ENCODE data around the gene TIGD6. TPM values are rescaled to one million over a fixed set of nuclear protein-coding genes. Genes with fewer than 3 reads are reported as not detected.

Gene TIGD6
- total and polyA plus RNA-seq, 2 donors (not counting 3 experiments of a cell fraction or from before 2014, with no cell fraction given), result 3.6 to 5.4 TPM

GRCh38 chr5:149996205-149996890, 4.1 kb downstream of the TIGD6 start:
- Histone ChIP-seq H3K79me2 (ENCODE audit: control insufficient read depth, insufficient read depth, low read length) (peaks cover 8% of the 10 kb centered on the region), H3K9me1 (replicated peaks; ENCODE audit: control insufficient read depth, extremely low read depth, insufficient read depth, low read length) (no peaks in the 10 kb centered on the region), H3K9me3 (replicated peaks; ENCODE audit: control insufficient read depth, insufficient read depth, low read length) (no peaks in the 10 kb centered on the region), H4K20me1 (replicated peaks; ENCODE audit: control insufficient read depth, extremely low read depth, insufficient read depth, low read length) (no peaks in the 10 kb centered on the region), H3K36me3 (ENCODE audit: control insufficient read depth in 2 of 2, extremely low read depth in 1 of 2, insufficient read depth in 2 of 2, low read length in 2 of 2) (peaks cover 0 to 4% of the 10 kb centered on the region in 2 experiments), H2AFZ (ENCODE audit: low read depth, low read length) (no peak overlapping the region), H3K27me3 (ENCODE audit: control insufficient read depth in 2 of 2, insufficient read depth in 2 of 2, low read length in 2 of 2) (no peaks in the 10 kb centered on the region), H3K4me2 (ENCODE audit: insufficient read depth, low read length) (no peak overlapping the region), H3K27ac (ENCODE audit: insufficient read depth, low read depth, low read length) (no peak overlapping the region), H3K4me1 (ENCODE audit: control insufficient read depth, extremely low read depth, insufficient read depth, low read length) (peaks cover 10% of the 10 kb centered on the region), H3K9ac (replicated peaks; ENCODE audit: extremely low read depth, insufficient read depth, low read length) (no peak overlapping the region), H3K4me3 (replicated peaks in 1 of 3; ENCODE audit: insufficient read depth in 1 of 3, low read depth in 1 of 3, low read length in 3 of 3) (no peak overlapping the region)
- dilution Hi-C loops (cut with MboI; ENCODE audit: extremely low pct_ligation_motif_present, low sequenced_read_pairs), result no loop called here
- intact Hi-C loops (cut with micrococcal nuclease), result loop anchor here (10.0 kb wide), 1 partner anchor 332 kb away; no protein-coding TSS in a partner anchor
- no peak for FAIRE-seq
- CTCF ChIA-PET, result interaction anchor here (1.2 to 2.2 kb wide), 2 partner anchors 28 to 162 kb away, joined by 3 to 9 read pairs; no protein-coding TSS in a partner anchor
- no peak for DNase-seq (ENCODE audit: low read depth, low spot score)
- TF ChIP-seq POLR2AphosphoS5 (IDR thresholded peaks at IDR 0.05; ENCODE audit: insufficient read depth, low read depth, low read length) (no peak), POLR2A (IDR thresholded peaks at IDR 0.05; ENCODE audit: low read depth, low read length) (no peak), MYC (IDR thresholded peaks at IDR 0.05; ENCODE audit: low read depth, low read length) (no peak), GATA2 (IDR thresholded peaks at IDR 0.05; ENCODE audit: insufficient read depth, insufficient read length, low read depth, low read length) (no peak), MAX (IDR thresholded peaks at IDR 0.05; ENCODE audit: insufficient read depth, insufficient read length) (no peak), CTCF (IDR thresholded peaks at IDR 0.05; ENCODE audit: extremely low read depth in 1 of 2, insufficient read depth in 1 of 2, low read depth in 1 of 2, low read length in 2 of 2) (no peak), JUN (IDR thresholded peaks at IDR 0.05; ENCODE audit: borderline replicate concordance, insufficient read depth, insufficient read length, low read depth) (no peak), FOS (IDR thresholded peaks at IDR 0.05; ENCODE audit: borderline replicate concordance, insufficient read depth, low read length) (no peak), EZH2 (IDR thresholded peaks at IDR 0.05; ENCODE audit: borderline replicate concordance, low read depth, low read length, severe bottlenecking) (no peak)
- no TSS peak for BruUV-seq (replicated peaks)
- POLR2A ChIA-PET, result interaction anchor here (0.6 kb wide), 1 partner anchor 77 kb away, joined by 3 read pairs; no protein-coding TSS in a partner anchor
